Uterus (tissue), 4 donors: Measurements from ENCODE around the gene ADGRL2. TPM values are rescaled to one million over a fixed set of nuclear protein-coding genes. Genes with fewer than 3 reads are reported as not detected.

Source experiments
- DNase-seq, 2 donors: peaks; one replicate each; pipeline ENCODE4 v3.0.0-alpha.2; 2019 to 2020
- H3K27ac ChIP-seq, 2 donors: fragments of 200-600 bp; sonication (generic); 1 replicate in 1 of 2; 2 replicates in 1 of 2; pipeline ENCODE4 v1.5.1; 2016 to 2018
- H3K27me3 ChIP-seq, 2 donors: fragments of 200-600 bp; sonication (generic); one replicate each; pipeline ENCODE4 v1.5.1; 2018 to 2019; ENCODE audit warnings: control low read depth in 1 of 2
- H3K36me3 ChIP-seq, 2 donors: fragments of 200-600 bp; sonication (generic); one replicate each; pipeline ENCODE4 v1.5.1; 2019; ENCODE audit warnings: control low read depth in 1 of 2
- H3K4me1 ChIP-seq, 2 donors: fragments of 200-600 bp; sonication (generic); one replicate each; pipeline ENCODE4 v1.5.1; 2018 to 2019; ENCODE audit warnings: control low read depth in 1 of 2
- H3K4me3 ChIP-seq, 2 donors: fragments of 200-600 bp; sonication (generic); 1 replicate in 1 of 2; 2 replicates in 1 of 2; pipeline ENCODE4 v1.5.1; 2018 to 2019; ENCODE audit warnings: mild to moderate bottlenecking in 1 of 2
- H3K9me3 ChIP-seq, 2 donors: fragments of 200-600 bp; sonication (generic); one replicate each; pipeline ENCODE4 v1.5.1; 2019; ENCODE audit warnings: control low read depth in 1 of 2
- CTCF ChIP-seq, 4 experiments: fragments of 200-600 bp in 2 of 4; fragments of 450-650 bp in 2 of 4; sonication (generic) in 2 of 4; IDR thresholded peaks; one replicate each; pipeline ENCODE4 v1.5.1; 2016 to 2019; ENCODE audit warnings: antibody characterized with exemption in 4 of 4, mild to moderate bottlenecking in 2 of 4, moderate library complexity in 1 of 4
- POLR2A ChIP-seq, 2 donors: fragments of 450-650 bp; IDR thresholded peaks; one replicate each; pipeline ENCODE4 v1.6.1; 2016; ENCODE audit warnings: antibody characterized with exemption in 2 of 2, mild to moderate bottlenecking in 1 of 2, moderate library complexity in 1 of 2
- intact Hi-C: fragments of 100-400 bp; cut with DNase I; formaldehyde crosslinking; loops from one replicate; pipeline ENCODE4 v1.15.1; 2023; ENCODE audit warnings: low total_unique reads
- total RNA-seq, 4 donors: library from RNA; depleted of rRNA in 3 of 4; stranded (reverse); fragments of >200 nt in 3 of 4; gene quantifications; one replicate each; pipeline versions ENCODE4 v1.1.0 to v1.2.4, GENCODE V29; 2014 to 2023
- donor health status: DM: yes; HTN: yes; CAD: no.

The ADGRL2 gene
- total RNA-seq, 4 donors from 2014 or later, result 29.1 to 200 (median 50.7) TPM

GRCh38 chr1:81950037-81950436 is 149.3 kb downstream of the ADGRL2 start:
- TF ChIP-seq CTCF (IDR thresholded peaks at IDR 0.05) (no peak), POLR2A (IDR thresholded peaks at IDR 0.05) (no peak)
- H3K4me3 ChIP-seq, result no peak overlapping the region

GRCh38 chr1:81950591-81951244 is 150.0 kb downstream of the ADGRL2 start:
- H3K36me3 ChIP-seq, result no peaks in the 10 kb centered on the region
- TF ChIP-seq POLR2A (IDR thresholded peaks at IDR 0.05) (no peak), CTCF (IDR thresholded peaks at IDR 0.05) (no peak)
- intact Hi-C loops, result no loop called here
- no peaks in the 10 kb centered on the region for H3K9me3 ChIP-seq
- no peaks in the 10 kb centered on the region for H3K27me3 ChIP-seq
- no peak for DNase-seq
- H3K27ac ChIP-seq, result no peak overlapping the region
- no peak overlapping the region for H3K4me3 ChIP-seq
- H3K4me1 ChIP-seq, result no peaks in the 10 kb centered on the region

More at GRCh38 chr1:81950037-81950436, 149.3 kb downstream of the ADGRL2 start:
- Histone ChIP-seq H3K9me3 (no peaks in the 10 kb centered on the region), H3K27me3 (no peaks in the 10 kb centered on the region), H3K36me3 (no peaks in the 10 kb centered on the region), H3K27ac (no peak overlapping the region), H3K4me1 (no peaks in the 10 kb centered on the region)
- intact Hi-C loops, result no loop called here
- no peak for DNase-seq

GRCh38 chr1:81954534-81955020 is 153.8 kb downstream of the ADGRL2 start:
- Histone ChIP-seq H3K9me3 (no peaks in the 10 kb centered on the region), H3K36me3 (no peaks in the 10 kb centered on the region), H3K4me1 (no peaks in the 10 kb centered on the region), H3K4me3 (no peak overlapping the region), H3K27me3 (no peaks in the 10 kb centered on the region), H3K27ac (no peak overlapping the region)
- no peak for DNase-seq
- TF ChIP-seq CTCF (IDR thresholded peaks at IDR 0.05) (no peak), POLR2A (IDR thresholded peaks at IDR 0.05) (no peak)
- intact Hi-C loops, result no loop called here

- Histone ChIP-seq H3K36me3 (no peaks in the 10 kb centered on the region), H3K4me3 (no peak overlapping the region)
- no peak for DNase-seq
Measured at GRCh38 chr1:81967951-81968350, 167.2 kb downstream of the ADGRL2 start.

More at GRCh38 chr1:81967951-81968350, 167.2 kb downstream of the ADGRL2 start:
- Histone ChIP-seq H3K27ac (no peak overlapping the region), H3K9me3 (no peaks in the 10 kb centered on the region), H3K4me1 (no peaks in the 10 kb centered on the region), H3K27me3 (no peaks in the 10 kb centered on the region)
- TF ChIP-seq POLR2A (IDR thresholded peaks at IDR 0.05) (no peak), CTCF (IDR thresholded peaks at IDR 0.05) (no peak)
- intact Hi-C loops, result no loop called here
